Activated T-helper 1 cell treated with Interleukin-2 at 50 U/mL for 16 hours (primary cell): ENCODE measurements around the gene NOPCHAP1.
A peak's percentile ranks its signal among the peaks of the same experiment; 100 is the strongest.
"Not testable (repeated sequence)": the region's sequence is repeated elsewhere in the genome, so short reads cannot be mapped to it uniquely, and the experiment has no call there.

Experiments used
- DNase-seq: peaks from one replicate; pipeline ENCODE4 v3.0.0-alpha.2; 2020; ENCODE audit warnings: low read depth

NOPCHAP1 gene, protein sequence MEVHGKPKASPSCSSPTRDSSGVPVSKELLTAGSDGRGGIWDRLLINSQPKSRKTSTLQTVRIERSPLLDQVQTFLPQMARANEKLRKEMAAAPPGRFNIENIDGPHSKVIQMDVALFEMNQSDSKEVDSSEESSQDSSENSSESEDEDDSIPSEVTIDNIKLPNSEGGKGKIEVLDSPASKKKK

DNA sequence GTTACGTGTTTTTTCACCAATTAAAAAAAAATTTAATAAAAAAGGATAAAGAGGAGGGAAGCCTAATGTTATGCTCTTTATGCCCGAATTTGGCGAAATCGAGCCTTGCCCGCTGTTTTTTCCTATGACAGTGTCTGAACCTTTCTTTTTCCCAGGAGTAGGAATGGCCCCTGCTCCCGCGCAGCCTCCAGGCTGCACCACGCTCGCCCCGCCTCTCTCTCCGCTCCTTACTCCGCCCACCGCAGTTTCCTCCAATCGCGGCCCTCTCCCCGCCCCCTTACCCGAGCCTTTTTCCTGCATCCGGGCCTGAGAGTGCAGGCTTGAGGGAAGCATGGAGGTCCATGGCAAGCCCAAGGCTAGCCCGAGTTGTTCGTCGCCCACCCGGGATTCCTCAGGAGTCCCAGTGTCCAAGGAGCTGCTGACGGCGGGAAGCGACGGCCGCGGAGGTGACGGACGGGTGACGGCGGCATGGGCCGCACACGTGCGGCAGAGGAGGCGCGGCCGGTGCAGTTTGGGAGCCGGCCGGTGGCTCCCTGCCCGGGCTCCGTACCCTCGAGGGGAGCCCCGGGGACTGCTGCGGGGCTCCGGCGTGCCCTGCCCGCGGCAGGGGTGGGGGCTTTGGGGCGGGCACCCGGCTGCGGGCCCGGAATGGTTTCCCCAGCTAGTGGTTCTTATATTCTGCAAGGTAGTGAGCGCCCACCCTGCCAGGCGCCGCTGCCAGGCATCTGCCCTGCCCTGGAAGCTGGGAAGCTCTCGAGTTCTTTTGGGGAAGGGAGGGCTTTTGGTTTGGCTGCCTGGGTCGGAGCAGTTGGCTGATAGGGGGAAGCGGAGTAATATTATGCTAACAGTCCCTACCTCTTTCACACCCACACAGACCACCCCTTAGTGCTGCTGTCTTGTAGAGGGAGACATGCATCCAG is at the start of gene NOPCHAP1:
Gene NOPCHAP1 (plus strand): TSS at position 295 of the 920 bp plus-strand sequence. CDS start 37 bp downstream, at position 332.
- peak; percentile 74 for DNase-seq

DNA sequence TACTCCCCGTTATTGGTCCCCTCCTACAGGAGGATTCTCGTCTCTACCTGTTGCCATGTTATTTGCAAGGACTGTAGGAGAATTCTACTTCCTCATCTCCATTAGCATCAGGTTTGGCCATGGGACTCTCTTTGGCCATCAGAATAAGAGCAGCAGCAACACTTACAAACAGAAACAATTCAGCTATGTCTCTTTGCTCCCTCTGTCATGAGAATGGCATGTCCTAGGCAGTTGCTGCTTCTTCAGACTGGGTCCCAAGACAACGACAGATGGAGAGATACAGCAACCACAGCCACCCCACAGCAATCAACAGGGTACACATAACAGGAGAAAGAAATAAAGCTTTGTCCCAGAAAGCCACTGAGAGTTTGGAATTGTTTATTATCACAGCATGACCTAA is 47.7 kb upstream of the NOPCHAP1 start:
- no peak for DNase-seq

DNA sequence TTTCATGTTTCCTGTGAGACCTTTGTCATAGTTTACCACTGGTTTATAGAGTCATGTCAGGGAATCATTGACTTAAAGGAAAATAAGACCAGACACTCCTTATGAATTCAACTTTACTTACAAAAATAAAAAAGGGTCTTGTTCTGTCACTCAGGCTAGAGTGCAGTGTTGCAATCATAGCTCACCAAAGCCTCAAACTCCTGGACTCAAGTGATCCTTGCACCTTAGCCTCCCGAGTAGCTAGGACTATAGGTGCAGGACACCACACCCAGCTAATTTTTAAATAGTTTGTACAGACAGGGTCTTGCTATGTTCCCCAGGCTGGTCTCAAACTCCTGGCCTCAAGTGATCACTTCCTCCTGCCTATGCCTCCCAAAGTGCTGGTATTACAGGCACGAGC is 47.0 kb upstream of the NOPCHAP1 start:
- no peak for DNase-seq

DNA sequence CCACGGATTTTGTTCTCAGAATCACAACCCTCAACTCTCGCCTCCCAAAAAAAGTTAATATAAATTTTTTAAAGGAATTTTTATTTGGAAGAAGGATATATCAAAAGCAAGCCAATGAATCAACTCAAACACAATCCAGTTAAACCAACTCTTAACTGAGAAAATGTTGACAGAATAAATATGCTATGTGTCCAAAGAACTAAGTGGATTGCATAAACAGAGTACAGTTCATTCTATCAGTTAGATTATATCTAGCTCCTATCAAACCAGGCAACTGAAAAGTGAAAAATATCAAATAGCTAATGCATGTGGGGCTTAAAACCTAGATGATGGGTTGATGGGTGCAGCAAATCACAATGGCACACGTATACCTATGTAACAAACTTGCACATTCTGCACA is 44.7 kb upstream of the NOPCHAP1 start:
- no peak for DNase-seq

DNA sequence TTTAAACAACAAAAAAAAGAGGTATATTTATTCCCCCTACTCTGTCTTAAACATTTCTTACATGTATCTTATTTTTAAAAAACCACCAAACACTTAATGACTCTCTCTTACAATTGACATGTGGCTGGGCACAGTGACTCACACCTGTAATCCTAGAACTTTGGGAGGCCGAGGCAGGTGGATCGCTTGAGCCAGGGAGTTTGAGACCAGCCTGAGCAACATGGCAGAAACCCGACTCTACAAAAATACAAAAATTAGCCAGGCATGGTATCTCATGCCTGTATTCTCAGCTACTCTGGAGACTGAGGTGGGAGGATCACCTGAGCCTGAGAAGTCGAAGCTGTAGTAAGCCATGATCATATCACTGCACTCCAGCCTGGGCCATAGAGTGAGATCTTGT is 44.0 kb upstream of the NOPCHAP1 start:
- no peak for DNase-seq

DNA sequence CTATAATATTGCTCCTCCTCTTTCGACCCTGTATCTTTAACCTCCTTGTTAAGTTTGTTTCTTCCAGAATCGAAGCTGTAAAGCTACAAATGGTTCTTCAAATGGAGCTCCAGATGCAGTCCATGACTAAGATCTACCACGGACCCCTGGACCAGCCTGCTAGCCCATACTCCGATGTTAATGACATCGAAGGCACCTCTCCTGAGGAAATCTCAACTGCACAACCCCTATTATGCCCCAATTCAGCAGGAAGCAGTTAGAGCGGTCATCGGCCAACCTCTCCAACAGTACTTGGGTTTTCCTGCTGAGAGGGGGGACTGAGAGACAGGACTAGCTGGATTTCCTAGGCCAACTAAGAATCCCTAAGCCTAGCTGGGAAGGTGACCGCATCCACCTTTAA is 42.7 kb upstream of the NOPCHAP1 start:
- not testable (repeated sequence) for DNase-seq

DNA sequence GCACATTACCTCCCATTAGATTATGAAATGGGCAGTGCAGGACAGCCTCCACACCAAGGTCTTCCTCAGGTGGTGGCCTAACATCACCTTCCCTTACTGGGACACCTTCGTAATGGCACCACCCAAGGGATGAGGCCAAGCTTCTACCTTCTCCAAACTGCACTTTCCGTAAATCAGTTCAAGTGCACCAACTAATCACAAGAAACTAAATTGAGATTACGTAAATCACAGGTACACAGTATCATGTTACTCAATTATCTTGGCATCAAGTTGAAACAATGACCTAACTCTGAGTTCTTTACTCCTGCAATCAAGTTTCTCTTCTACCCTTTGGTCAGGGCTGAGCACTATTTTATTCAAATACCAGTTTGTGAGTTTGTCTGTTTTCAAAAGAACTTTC is 41.9 kb upstream of the NOPCHAP1 start:
- no peak for DNase-seq

DNA sequence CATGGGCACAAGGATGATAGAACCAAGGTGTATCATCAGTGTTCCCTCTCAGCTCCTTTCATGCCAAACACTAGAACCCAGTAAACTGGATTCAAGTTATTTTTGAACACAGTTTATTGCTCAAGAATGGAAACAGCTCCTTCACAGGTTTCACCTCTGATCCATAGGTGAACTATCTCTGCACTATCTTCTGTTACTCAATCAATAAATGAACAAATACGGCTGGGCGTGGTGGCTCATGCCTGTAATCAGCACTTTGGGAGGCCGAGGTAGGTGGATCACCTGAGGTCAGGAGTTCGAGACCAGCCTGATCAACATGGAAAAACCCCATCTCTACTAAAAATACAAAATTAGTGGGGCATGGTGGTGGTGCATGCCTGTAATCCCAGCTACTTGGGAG is 37.4 kb upstream of the NOPCHAP1 start:
- DNase-seq = not testable (repeated sequence)

DNA sequence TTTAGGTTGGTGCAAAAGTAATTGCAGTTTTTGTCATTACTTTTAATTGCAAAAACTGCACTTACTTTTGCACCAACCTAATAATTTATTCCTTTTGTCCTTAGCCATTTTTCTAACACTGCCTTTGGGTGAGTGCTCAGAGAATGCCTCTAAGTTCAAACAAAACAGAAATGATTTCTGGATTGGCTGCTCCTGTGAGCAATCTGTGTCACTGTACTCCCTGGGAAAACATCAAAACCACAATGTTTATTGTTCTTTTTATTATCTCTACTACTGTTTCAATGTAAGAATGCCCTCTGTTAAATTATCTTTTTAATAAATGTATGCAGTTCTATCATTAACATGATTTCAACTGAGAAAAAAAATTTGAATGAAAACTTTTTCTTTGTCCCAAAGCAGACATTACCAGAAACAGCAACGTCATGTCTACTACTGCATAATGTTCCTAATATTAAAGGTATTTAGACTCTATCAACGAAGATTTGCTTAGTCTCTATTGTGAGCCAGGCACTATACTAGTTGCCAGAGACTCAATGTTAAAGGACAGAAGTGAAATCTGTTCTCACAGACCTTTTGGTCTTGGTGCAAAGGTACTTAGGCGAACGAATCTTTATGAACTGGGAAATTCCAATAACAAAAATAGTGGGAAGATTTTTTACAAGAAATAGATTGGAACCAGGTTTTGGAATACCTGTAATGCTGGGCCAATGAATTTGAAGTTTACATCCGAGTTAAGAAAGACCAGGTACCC is 34.2 kb upstream of the NOPCHAP1 start:
- DNase-seq = no peak

DNA sequence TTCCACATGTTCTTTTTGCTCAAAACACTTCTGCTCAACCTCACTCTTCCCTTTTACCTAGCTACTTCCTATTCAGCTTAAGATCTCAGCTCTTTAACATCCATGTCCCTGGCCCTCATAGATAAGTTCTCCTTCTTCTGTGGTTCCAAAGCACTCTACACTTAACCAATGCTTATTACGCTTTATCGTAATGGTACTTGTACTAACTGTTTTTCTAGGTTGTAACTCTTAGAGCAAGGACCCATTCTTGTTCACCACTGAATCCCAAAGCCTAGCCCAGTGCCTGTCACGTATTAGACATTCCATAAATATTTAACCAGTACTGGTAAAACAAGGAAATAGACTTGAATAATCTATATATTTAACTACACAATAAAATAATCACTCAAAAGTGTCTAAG is 33.3 kb upstream of the NOPCHAP1 start:
- DNase-seq = no peak

DNA sequence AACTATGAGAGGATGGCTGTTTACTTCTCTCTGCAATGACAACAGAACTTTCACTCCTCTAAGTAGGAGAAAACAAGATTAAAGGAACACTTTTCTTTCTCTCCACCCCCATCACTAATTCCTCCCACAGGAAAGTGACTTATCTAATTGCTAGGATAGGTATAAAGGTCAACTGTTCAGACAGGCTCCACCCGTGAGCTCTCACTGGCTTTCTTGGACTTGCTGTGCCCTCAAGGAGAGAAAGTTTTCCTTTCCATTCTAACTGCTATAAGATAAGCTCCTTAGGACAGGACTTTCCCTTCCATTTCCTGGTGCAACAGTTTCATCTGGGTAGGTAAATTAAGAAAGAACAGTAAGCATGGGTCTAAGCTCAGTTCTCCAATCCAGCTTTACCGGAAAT is 32.8 kb upstream of the NOPCHAP1 start:
- DNase-seq = no peak

DNA sequence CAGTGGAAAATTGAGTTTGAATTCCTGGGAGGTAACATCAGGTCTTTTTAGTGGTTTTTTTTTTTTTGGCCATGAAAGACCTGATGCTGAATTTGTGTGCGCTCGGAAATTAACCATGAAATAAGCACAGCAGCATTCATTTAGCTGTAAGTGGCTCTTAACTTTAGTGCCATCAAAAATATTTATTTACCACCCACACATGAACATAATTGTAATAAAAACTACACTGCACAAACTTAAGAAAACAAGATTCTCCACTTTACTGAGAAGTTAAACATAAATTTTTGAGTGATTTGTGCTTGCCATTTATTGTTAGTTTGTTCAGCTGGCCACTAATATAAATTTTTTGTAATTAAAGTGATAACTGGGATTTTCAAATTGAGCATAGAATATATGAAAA is 30.4 kb upstream of the NOPCHAP1 start:
- DNase-seq = no peak

DNA sequence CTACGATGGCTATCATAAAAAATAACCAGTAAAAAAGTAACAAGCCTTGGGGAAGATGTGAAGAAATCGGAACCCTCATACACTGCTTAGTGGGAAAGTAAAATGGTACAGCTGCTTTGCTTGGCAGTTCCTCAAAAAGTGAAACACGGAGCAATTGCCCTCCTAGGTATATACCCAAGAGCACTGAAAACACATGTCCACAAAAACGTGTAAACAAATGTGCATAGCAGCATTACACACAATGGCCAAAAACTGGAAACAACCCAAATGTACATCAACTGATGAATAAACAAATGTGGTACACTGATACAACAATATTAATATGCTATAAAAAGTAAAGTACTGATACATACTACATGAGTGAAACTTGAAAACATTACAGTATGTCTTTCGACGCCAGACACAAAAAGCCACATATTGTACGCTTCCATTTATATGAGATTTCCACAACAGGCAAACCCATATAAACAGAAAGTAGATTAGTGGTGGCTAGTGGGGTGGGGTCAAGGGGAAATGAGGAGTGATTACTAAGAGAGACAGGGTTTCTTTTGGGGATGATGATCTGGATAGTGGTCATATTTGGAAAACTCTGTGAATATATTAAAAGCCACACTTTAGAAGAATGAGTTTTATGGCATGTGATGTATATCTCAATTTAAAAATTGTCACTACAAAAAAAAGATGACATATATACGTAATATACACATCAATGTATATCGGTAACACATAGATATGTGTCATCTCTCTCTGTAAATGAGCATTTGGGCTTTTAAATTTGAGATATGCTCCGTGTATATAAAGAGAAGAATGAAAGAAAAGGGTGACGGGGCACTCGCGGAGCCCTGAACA is 29.0 kb upstream of the NOPCHAP1 start:
- DNase-seq = no peak

DNA sequence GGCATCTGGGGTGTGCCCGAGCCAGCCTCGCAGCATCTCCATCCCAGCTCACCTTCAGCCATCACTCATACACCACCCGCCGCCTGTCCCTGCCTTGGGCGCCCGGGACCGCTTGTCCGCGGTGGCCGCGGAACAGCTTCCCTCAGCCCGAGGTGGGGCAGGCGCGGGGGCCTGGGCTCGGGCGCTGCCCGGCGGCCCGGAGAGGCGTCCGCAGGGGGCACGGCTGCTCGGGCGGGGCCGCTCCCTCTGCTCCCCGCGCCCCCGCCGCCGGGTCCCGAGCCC is 28.5 kb upstream of the NOPCHAP1 start:
- DNase-seq = peak; percentile 24

DNA sequence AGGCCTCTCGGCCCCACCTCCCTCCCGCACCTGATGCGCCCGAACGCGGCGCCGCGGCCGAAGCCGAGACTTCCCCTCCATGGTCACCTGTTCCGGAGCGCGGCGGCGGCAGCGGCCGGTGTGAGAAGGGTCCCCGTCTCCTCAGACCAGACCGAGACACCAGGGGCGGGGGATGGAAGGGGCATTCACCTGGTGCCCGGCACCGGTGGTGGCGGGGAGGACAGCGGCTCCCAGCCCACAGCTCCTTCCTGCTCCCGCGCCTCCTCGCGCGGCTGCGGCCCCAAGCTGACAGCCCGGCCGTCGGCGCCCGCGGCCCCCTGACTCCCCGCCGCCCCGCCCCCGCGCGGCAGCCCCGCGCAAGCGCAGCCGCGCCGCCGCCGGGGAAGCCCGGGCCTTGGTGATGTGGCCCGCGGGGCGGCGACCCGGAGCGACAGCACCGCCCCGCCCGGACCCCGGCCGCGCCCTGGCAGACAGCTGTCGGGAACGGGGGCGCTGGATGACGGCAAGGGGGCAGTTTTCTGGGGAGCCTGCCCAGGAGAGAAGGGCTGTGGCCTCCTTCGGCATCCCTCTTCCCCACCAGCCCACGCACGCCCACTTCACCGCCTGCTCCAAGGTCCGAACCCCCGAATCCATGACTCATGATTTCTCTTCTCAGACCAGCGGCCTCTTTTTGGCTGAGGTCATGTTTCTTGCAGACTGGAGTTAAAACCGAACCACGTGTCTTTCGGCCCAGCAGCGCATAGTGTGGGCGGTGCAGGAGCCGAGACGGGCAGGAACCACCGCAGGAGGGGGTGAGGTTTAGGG is 27.9 kb upstream of the NOPCHAP1 start, which contains the start of gene SLC41A2:
Gene SLC41A2 (minus strand): TSS at position 290 of the 804 bp plus-strand sequence. CDS start 29,763 bp downstream, outside the sequence.
- DNase-seq = peak; percentile 64

DNA sequence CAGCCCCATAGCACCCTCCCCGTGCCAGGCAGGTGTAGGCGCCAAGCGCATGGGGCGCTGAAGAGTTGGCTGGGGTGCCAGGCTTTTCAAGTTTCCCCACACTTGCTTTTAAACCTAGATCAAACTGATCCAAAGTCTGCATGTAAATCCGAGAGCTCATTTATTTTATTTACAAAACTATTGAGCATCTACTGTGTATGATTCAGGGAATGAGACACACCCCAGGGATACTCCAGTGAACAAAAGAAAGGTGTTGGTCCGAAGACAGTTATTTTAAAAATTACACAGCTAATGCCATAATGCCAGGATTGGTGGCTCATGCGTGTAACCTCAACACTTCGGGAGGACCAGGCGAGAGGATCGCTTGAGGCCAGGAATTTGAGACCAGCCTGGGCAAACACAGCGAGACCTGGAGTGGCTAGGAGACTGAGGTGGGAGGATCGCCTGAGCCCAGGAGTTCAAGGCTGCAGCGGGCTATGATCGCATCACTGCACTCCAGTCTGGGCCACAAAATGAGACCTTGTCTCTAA is 27.2 kb upstream of the NOPCHAP1 start:
- DNase-seq = no peak

DNA sequence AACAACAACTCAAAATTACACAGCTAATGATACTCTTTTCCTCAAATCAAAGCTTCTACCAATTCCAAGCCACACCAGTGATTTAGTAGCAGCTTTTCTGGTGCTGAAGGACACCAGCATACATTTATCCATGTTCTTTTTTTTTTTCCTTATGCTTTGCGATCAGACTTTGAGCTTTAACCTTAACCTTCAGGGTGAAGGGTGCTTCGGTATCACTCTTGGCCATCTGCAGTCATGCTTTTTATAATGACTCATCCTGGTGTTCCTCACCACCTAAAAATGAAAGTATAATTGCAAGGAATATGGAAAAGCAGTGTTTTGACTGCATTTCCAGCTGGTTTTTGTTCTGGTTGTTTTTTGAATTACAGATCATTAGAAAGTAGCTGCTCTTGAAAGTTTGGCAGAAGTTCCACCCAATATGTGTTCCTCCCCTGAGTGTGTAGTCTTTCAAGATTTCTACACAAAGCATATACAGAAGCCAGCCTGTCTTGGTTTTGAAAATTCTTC is 26.7 kb upstream of the NOPCHAP1 start:
- no peak for DNase-seq

DNA sequence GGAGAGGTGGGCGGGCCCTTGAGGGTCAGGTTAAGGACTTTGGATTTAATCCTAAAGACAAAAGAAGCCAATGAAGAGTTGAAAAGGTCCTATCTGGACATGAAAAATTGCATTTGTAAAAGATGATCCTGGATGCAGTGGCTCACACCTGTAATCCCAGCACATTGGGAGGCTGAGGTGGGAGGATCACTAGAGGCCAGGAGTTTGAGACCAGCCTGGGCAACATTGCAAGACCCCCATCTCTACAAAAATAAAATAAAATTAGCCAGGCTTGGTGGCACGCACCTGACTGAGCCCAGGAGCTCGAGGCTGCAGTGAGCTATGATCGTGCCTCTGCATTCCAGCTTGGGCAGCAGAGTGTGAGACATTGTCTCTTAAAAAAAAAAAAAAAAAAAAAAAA is 25.7 kb upstream of the NOPCHAP1 start:
- DNase-seq = no peak

DNA sequence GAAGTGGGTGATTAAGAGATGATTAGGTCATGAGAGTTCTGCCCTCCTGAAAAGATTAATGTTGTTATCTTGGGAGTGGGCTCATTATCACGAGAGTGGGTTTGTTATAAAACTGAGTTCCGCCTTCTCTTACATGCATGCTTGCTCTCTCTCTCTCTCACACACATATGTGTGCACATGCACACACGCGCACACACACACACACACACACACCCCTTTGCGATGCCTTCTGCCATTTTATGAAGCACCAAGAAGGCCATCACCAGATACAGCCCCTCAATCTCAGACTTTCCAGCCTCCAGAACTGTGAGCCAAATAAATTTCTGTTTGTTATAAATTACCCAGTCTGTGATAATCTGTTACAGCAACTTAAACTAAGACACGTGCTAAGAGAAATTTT is 22.4 kb upstream of the NOPCHAP1 start:
- no peak for DNase-seq

DNA sequence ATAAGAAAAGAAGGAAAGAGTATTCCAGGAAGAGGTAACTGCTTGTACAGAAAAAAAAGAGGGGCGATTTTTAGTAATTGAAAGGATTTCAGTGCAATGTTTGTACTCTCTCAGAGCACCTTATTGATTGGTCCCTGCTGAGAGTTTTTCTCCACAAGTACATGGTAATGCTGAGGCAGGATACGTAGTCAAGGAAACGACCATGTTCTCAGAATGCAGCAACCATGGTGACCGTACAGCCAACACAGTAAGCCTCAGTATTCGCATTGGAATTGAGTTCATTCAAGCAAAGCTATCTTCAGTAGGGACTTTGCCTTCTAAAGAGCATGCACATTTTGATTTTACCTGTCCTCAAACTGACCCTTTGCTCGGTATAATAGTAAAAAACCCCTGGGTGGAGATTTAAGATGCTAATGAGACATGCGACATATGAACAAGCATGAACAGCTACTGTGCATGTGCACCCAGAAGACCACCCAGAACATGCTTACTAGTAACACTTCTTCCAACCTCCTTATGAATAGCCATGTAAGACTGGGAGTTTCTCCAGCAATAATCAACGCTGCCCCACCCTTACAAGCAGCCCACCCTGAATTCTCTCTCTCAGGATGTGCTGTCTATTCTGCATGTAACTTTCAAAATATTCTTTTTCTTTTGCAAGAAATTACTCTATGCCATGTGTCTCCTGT is 21.8 kb upstream of the NOPCHAP1 start:
- no peak for DNase-seq
